ENCODE results near the gene GPX4. TPM values are rescaled to one million over a fixed set of nuclear protein-coding genes. Genes with fewer than 3 reads are reported as not detected.

The GPX4 gene
- polyA plus RNA-seq, 1 of the 3 experiments (the other 2 are of a cell fraction) = 925 TPM

GRCh38 chr19:1079566-1080111 is 24.2 kb upstream of the GPX4 start:
- WGBS (ENCODE audit: low lambda C conversion rate) = 39% methylated on average over 5 of the region's 45 CpGs
- ChIA-PET POLR2A (no interaction called here), CTCF (interaction anchor here (1.0 to 3.2 kb wide), 10 partner anchors 8 to 187 kb away, joined by 3 to 24 read pairs (median 3); partner anchors contain the start of genes ARHGAP45, CNN2 and RNU6-2)
- DNase-seq = peak; percentile 89
- no peaks in the 10 kb centered on the region for H4K20me1 ChIP-seq (ENCODE audit: insufficient read depth)
- no peaks in the 10 kb centered on the region for H3K36me3 ChIP-seq (replicated peaks in 1 of 2; ENCODE audit: control insufficient read depth in 1 of 2, insufficient read depth in 2 of 2, low read length in 1 of 2)
- H3K27ac ChIP-seq (ENCODE audit: low read depth in 2 of 2, low read length in 1 of 2) = peak overlapping the region in 1 of 2 experiments; percentile 54; a peak in 1 of 4 replicates
- H3K4me3 ChIP-seq (ENCODE audit: low read depth in 2 of 2, low read length in 1 of 2) = peak overlapping the region in 1 of 2 experiments; percentile 17; a peak in 1 of 4 replicates
- H3K79me2 ChIP-seq (ENCODE audit: insufficient read depth) = no peaks in the 10 kb centered on the region
- H3K4me2 ChIP-seq = no peak overlapping the region
- H3F3A ChIP-seq (replicated peaks; ENCODE audit: insufficient read depth) = peaks cover 5% of the 10 kb centered on the region
- no peaks in the 10 kb centered on the region for H3K27me3 ChIP-seq (ENCODE audit: insufficient read depth)
- H3K9me3 ChIP-seq = no peaks in the 10 kb centered on the region
- TF ChIP-seq RCOR1 (IDR thresholded peaks at IDR 0.05; ENCODE audit: low read length) (peak; percentile 6; the same call in 1 of the 2 replicates), RAD21 (IDR thresholded peaks at IDR 0.05; ENCODE audit: low read length) (peak; percentile 40), FOXJ3 (CRISPR knock-in tag; IDR thresholded peaks at IDR 0.05) (no peak), MXI1 (IDR thresholded peaks at IDR 0.05; ENCODE audit: low read depth, low read length) (peak; percentile 92), ZBTB33 (IDR thresholded peaks at IDR 0.05; ENCODE audit: borderline replicate concordance, low read depth) (no peak), MAX (IDR thresholded peaks at IDR 0.05; ENCODE audit: low read depth) (0 out of 2 replicates have a peak, but pooled peaks have one; percentile 15), TAF1 (IDR thresholded peaks at IDR 0.05; ENCODE audit: borderline replicate concordance, low read depth, low read length) (no peak)
- H3K4me1 ChIP-seq (ENCODE audit: control insufficient read depth in 1 of 2, insufficient read depth in 2 of 2, low read depth in 1 of 2, low read length in 1 of 2) = peaks cover 0 to 22% of the 10 kb centered on the region in 2 experiments; a peak in 2 of 4 replicates
- H3K9ac ChIP-seq = no peak overlapping the region
- no peaks in the 10 kb centered on the region for H3K9me2 ChIP-seq
- H2AFZ ChIP-seq (ENCODE audit: low read depth) = no peak overlapping the region

- Histone ChIP-seq H4K20me1 (ENCODE audit: insufficient read depth) (no peaks in the 10 kb centered on the region), H3K36me3 (replicated peaks in 1 of 2; ENCODE audit: control insufficient read depth in 1 of 2, insufficient read depth in 2 of 2, low read length in 1 of 2) (no peaks in the 10 kb centered on the region), H2AFZ (ENCODE audit: low read depth) (no peak overlapping the region), H3K4me3 (ENCODE audit: low read depth in 2 of 2, low read length in 1 of 2) (no peak overlapping the region), H3K9ac (no peak overlapping the region), H3K9me3 (no peaks in the 10 kb centered on the region), H3K9me2 (no peaks in the 10 kb centered on the region), H3K79me2 (ENCODE audit: insufficient read depth) (no peaks in the 10 kb centered on the region), H3K27me3 (ENCODE audit: insufficient read depth) (no peaks in the 10 kb centered on the region), H3K4me2 (no peak overlapping the region), H3K4me1 (ENCODE audit: control insufficient read depth in 1 of 2, insufficient read depth in 2 of 2, low read depth in 1 of 2, low read length in 1 of 2) (peaks cover 0 to 22% of the 10 kb centered on the region in 2 experiments; a peak in 2 of 4 replicates), H3F3A (replicated peaks; ENCODE audit: insufficient read depth) (peaks cover 9% of the 10 kb centered on the region), H3K27ac (ENCODE audit: low read depth in 2 of 2, low read length in 1 of 2) (peak overlapping the region in 1 of 2 experiments; percentile 54; a peak in 1 of 4 replicates)
- TF ChIP-seq NFIC (IDR thresholded peaks at IDR 0.05; ENCODE audit: borderline replicate concordance) (no peak), TAF1 (IDR thresholded peaks at IDR 0.05; ENCODE audit: borderline replicate concordance, low read depth, low read length) (no peak), ELF1 (IDR thresholded peaks at IDR 0.05) (no peak), POLR2AphosphoS5 (IDR thresholded peaks at IDR 0.05; ENCODE audit: low read depth, low read length) (no peak), TEAD4 (IDR thresholded peaks at IDR 0.05; ENCODE audit: borderline replicate concordance, insufficient read depth) (no peak), FOSL2 (IDR thresholded peaks at IDR 0.05; ENCODE audit: borderline replicate concordance, low read depth) (no peak), NRF1 (IDR thresholded peaks at IDR 0.05; ENCODE audit: low read depth, low read length) (no peak), CTCF (IDR thresholded peaks at IDR 0.05) (no peak), IRF3 (IDR thresholded peaks at IDR 0.05; ENCODE audit: low read depth, low read length) (no peak)
- POLR2A ChIA-PET = interaction anchor here (0.6 to 2.4 kb wide), 2 partner anchors 172 to 189 kb away, joined by 3 to 9 read pairs; partner anchors contain the start of gene CIRBP
- no peak for DNase-seq
- 82% methylated on average over 26 of the region's 50 CpGs for WGBS (ENCODE audit: low lambda C conversion rate)
- CTCF ChIA-PET = interaction anchor here (0.6 to 3.2 kb wide), 16 partner anchors 8 to 217 kb away, joined by 3 to 24 read pairs (median 4); partner anchors contain the start of genes ABCA7, ARHGAP45, CNN2 and RNU6-2
These were observed 23.2 kb upstream of the GPX4 start for GRCh38 chr19:1080360-1081161.
